ENCODE data around the gene RABAC1.
"Not testable (repeated sequence)": the region's sequence is repeated elsewhere in the genome, so short reads cannot be mapped to it uniquely, and the experiment has no call there.

RABAC1 gene

GRCh38 chr19:41944336-41944735, 14.8 kb downstream of the RABAC1 start:
- peak; percentile 63 for DNase-seq

- no peak for DNase-seq
These were observed 17.5 kb downstream of the RABAC1 start for GRCh38 chr19:41941410-41942202.

- DNase-seq: no peak
These were observed 18.3 kb downstream of the RABAC1 start for GRCh38 chr19:41940731-41941409.

GRCh38 chr19:41939861-41940730, 19.0 kb downstream of the RABAC1 start:
- no peak for DNase-seq

GRCh38 chr19:41939209-41939608, 19.9 kb downstream of the RABAC1 start:
- not testable (repeated sequence) for DNase-seq

GRCh38 chr19:41937525-41938468, 21.3 kb downstream of the RABAC1 start:
- peak; percentile 14 for DNase-seq

- DNase-seq: no peak
These were observed 22.2 kb downstream of the RABAC1 start for GRCh38 chr19:41936961-41937360.

- DNase-seq: no peak
These were observed 22.7 kb downstream of the RABAC1 start for GRCh38 chr19:41936416-41936850.

- DNase-seq: no peak
These were observed 23.2 kb downstream of the RABAC1 start for GRCh38 chr19:41935760-41936415.

- DNase-seq: peak; percentile 58
These were observed 24.2 kb downstream of the RABAC1 start for GRCh38 chr19:41934849-41935374.

GRCh38 chr19:41933693-41934426, 25.3 kb downstream of the RABAC1 start:
- DNase-seq: peak; percentile 71

- DNase-seq: no peak
These were observed 26.3 kb downstream of the RABAC1 start for GRCh38 chr19:41932720-41933332.

GRCh38 chr19:41932259-41932719, 26.8 kb downstream of the RABAC1 start:
- DNase-seq: no peak

GRCh38 chr19:41930926-41931592, 28.1 kb downstream of the RABAC1 start:
- DNase-seq: peak; percentile 23

- no peak for DNase-seq
These were observed 28.8 kb downstream of the RABAC1 start for GRCh38 chr19:41930322-41930722.

GRCh38 chr19:41929536-41930071, 29.5 kb downstream of the RABAC1 start:
- DNase-seq: no peak

GRCh38 chr19:41928754-41929535, 30.2 kb downstream of the RABAC1 start:
- DNase-seq: peak; percentile 74

- DNase-seq: peak; percentile 44
These were observed 30.9 kb downstream of the RABAC1 start, which contains the start of gene ERFL for GRCh38 chr19:41928221-41928683. ERFL (minus strand) TSS chr19:41928449; CDS start chr19:41912919, 15,530 bp downstream.
